GM19455 (cell line): Measurements from ENCODE around the gene PALM.
"Not testable (repeated sequence)": the region's sequence is repeated elsewhere in the genome, so short reads cannot be mapped to it uniquely, and the experiment has no call there.

Experiments used
- ATAC-seq: cut with Tn5 transposase; IDR thresholded peaks from one replicate; pipeline ENCODE4 v1.9.1; 2021; ENCODE audit not compliant: unreplicated experiment

PALM gene

GRCh38 chr19:678791-679388 lies 29.8 kb upstream of the PALM start:
- ATAC-seq: no peak

GRCh38 chr19:679418-680286 lies 29.1 kb upstream of the PALM start:
- ATAC-seq: peak; percentile 18

GRCh38 chr19:680287-681028 lies 28.3 kb upstream of the PALM start:
- ATAC-seq: peak; percentile 69

- no peak for ATAC-seq
These were observed 27.4 kb upstream of the PALM start for GRCh38 chr19:681029-682019.

DNA sequence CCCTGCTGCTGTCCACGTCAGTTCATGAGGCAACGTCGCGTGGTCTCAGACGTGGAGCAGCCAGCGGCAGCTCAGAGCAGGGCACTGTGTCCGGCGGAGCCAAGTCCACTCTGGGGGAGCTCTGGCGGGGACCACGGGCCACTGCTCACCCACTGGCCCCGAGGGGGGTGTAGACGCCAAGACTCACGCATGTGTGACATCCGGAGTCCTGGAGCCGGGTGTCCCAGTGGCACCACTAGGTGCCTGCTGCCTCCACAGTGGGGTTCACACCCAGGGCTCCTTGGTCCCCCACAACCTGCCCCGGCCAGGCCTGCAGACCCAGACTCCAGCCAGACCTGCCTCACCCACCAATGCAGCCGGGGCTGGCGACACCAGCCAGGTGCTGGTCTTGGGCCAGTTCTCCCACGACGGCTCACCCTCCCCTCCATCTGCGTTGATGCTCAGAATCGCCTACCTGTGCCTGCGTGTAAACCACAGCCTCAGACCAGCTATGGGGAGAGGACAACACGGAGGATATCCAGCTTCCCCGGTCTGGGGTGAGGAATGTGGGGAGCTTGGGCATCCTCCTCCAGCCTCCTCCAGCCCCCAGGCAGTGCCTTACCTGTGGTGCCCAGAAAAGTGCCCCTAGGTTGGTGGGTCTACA lies 25.9 kb upstream of the PALM start:
- ATAC-seq: no peak

DNA sequence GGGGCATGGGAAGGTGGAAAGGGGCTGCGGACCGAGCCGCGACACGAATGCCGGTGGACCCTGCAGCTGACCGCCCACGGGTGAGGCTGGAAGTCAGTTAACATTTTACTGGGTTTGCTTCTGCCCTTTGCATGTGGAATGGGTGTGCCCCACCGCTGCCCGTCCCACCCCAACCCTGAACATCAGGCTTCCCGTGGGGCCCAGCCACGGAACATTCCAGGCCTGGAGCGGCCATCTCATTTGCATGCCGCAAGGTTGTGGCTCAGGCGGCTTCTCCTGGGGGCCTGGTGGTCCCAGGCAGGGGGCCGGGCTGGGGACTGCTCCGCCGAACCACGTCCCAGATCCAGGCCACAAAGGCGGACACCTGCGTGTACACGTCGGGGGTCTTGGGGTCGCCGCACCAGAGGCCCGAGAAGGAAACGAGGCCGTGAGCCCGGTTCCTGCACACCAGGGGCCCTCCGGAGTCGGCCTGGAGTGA lies 23.2 kb upstream of the PALM start:
- ATAC-seq: no peak

DNA sequence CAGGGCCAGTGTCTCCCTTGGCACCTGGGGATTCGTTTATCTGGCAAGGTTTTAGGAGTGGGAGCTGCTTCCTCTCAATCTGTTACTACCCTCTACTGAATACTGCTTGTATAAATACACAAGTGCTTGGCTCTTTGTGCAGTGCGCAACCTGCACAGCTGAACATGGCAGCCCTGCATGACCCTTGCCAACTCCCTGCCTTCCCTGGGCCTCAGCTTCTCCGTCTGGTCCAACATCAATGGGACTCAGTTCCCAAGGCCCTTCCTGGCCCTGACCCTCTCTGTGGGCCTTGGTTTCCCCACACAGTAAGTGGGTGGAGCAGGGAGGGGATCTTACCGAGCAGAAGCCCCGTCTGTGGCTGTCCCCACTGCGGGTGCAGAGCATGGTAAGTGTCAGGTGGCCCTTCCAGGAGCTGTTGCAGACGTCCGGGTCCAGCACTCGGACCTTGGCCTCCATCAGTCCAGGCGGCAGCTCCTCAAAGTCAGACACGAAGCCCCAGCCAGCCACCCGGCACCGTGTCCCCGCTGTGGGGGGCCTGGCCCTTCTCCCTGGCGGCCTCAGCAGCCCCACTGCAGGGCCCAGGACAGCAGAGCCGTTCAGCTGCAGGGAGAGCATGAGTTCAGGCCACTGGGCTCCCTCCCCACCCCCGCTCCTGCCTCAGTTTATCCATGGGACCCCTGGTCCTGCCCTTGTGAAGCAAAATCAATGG lies 22.0 kb upstream of the PALM start:
- no peak for ATAC-seq

DNA sequence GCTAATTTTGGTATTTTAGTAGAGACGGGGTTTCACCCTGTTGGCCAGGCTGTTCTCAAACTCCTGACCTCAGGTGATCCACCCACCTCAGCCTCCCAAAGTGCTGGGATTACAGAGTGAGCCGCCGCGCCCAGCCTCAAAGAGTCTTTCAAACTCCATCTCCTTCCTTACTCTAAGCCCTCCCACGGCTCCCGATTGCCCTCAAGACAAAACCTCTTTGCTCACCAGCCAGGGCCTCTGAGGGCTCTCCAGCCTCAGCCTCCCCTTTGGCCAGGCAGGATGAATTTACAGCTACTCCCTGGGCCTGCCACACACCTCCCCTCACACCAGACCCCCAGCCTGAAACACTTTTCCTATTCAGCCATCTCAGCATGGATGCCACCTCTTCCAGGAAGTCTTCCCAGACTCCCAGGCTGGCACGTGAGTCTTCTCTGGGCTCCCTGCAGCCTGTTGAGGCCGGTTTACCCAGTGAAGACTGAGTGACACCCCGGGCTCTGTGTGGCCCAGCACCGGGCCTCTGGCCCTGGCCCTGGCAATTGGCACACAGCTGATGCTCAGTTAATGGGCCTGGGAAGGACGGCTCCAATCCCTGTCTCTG lies 21.1 kb upstream of the PALM start:
- ATAC-seq: no peak

DNA sequence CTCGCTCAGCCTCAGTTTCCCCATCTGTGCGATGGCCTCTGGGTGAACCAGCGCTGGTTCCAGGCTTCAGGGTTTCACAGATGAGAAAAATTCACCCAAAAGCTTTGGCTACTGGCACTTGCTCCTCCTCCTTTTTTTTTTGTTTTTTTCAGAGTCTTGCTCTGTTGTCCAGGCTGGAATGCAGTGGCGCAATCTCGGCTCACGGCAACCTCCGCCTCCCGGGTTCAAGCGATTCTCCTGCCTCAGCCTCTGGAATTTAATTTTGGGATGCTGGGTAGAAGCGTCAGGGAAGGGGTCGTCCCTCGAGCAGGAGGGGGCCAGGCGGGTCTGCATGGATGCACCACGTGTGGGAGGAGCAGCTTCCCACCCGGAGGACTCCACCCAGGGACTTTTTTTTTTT lies 20.5 kb upstream of the PALM start:
- no peak for ATAC-seq

- no peak for ATAC-seq
These were observed 19.7 kb upstream of the PALM start for GRCh38 chr19:688992-689391.

GRCh38 chr19:690203-690602 lies 18.5 kb upstream of the PALM start:
- no peak for ATAC-seq

- no peak for ATAC-seq
These were observed 14.0 kb upstream of the PALM start for GRCh38 chr19:694481-695351.

GRCh38 chr19:695352-695949 lies 13.3 kb upstream of the PALM start, which contains the start of gene PRSS57:
TSS of gene PRSS57 (minus strand) at chr19:695452. CDS start at chr19:695430, 22 bp downstream.
- no peak for ATAC-seq

GRCh38 chr19:698529-698928 lies 10.2 kb upstream of the PALM start:
- ATAC-seq: not testable (repeated sequence)

- ATAC-seq: not testable (repeated sequence)
These were observed 8.8 kb upstream of the PALM start for GRCh38 chr19:699885-700284.

GRCh38 chr19:702847-703246 lies 5.9 kb upstream of the PALM start:
- not testable (repeated sequence) for ATAC-seq

DNA sequence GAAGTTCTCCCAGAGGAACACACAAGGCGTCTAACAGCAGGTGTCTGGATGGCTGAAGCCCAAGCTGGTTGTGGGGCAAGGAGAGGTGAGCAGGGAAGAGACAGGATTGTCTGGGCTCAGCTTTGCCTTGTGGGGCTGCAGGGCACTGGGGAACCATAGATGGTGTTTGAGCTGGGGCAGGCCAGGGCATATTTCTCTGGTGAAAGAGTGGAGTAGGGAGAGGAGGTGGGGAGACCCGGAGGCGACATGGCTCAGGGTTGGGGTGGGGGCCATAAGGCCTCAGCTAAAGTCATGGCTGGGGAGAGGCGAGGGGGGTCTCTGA lies 5.4 kb upstream of the PALM start:
- no peak for ATAC-seq
